Activated T-helper 17 cell treated with anti-CD3 and anti-CD28 coated beads, Interleukin-2, amount 50 U/mL, for 72 hours (primary cell): ENCODE results near the gene COPE. TPM values are rescaled to one million over a fixed set of nuclear protein-coding genes. Genes with fewer than 3 reads are reported as not detected.
A peak's percentile ranks its signal among the peaks of the same experiment; 100 is the strongest.
"Not testable (repeated sequence)": the region's sequence is repeated elsewhere in the genome, so short reads cannot be mapped to it uniquely, and the experiment has no call there.

ENCODE experiments used
- ATAC-seq: fragments of 150-1000 bp; cut with Tn5 transposase; replicated peaks from 2 replicates; pipeline ENCODE4 v1.10.0; 2021; ENCODE audit warnings: mild to moderate bottlenecking, moderate library complexity
- H3K27ac Mint-ChIP-seq: one replicate; pipeline ENCODE4 v1.8.0; 2022; ENCODE audit warnings: mixed read lengths
- H3K27me3 Mint-ChIP-seq: one replicate; pipeline ENCODE4 v1.8.0; 2022; ENCODE audit warnings: mixed read lengths
- H3K36me3 Mint-ChIP-seq: one replicate; pipeline ENCODE4 v1.8.0; 2022; ENCODE audit warnings: low read depth, mild to moderate bottlenecking, mixed read lengths
- H3K4me1 Mint-ChIP-seq: one replicate; pipeline ENCODE4 v1.8.0; 2022; ENCODE audit warnings: mixed read lengths
- H3K4me3 Mint-ChIP-seq: one replicate; pipeline ENCODE4 v1.8.0; 2022; ENCODE audit warnings: mild to moderate bottlenecking, mixed read lengths
- H3K9me3 Mint-ChIP-seq: one replicate; pipeline ENCODE4 v1.8.0; 2022; ENCODE audit warnings: mixed read lengths
- total RNA-seq, 2 donors: library from RNA; stranded (reverse); gene quantifications; one replicate each; pipeline ENCODE4 v1.2.3, GENCODE V29; 2022

Gene COPE
- 100 to 1,000 TPM; 166 to 171 TPM for total RNA-seq

DNA sequence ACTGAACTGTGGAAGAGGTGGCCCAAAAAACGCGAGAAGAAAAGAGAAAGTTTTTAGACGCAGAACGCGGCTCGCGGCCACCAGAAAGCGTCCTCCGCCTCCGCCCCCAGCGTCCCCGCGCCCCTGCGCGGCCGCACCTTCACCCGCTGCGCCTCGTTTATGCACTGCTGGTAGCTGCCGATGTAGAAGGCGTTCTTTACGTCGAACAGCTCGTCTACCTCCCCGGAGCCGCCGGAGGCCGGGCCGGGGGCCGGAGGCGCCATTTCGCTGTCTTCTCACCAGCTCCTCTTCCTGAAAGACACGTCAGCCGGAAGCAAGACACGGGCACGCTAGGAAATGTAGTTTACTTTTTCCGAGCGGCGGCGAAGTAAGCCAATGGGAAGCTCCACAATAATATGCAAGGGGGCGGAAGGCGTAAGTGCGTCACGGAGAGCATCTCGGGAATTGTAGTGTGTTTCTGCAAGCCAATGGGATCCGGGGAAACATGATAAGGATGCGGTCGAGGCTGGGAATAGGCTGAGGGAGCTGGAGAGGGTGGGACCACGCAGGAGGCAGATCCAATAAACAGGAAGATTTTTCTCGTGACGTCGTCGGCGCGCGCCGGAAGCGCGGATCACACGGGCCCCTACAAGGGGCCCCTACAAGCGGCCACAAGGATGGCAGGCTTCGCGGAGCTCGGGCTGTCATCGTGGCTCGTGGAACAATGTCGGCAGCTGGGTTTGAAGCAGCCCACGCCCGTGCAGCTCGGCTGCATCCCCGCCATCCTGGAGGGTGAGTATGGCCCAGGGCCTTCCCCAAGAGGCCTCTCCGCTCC lies at the start of gene COPE, which contains the start of gene DDX49:
TSS of gene COPE (minus strand) at position 302 of the 814 bp plus-strand sequence. CDS start at position 263, 39 bp downstream.
TSS of gene DDX49 (plus strand) at position 630 of the 814 bp plus-strand sequence. CDS start at position 657, 27 bp downstream.
- peak within 1 kb of the TSS; percentile 95 for H3K27ac Mint-ChIP-seq
- peak; percentile 98 for ATAC-seq
- H3K9me3 Mint-ChIP-seq: no peaks in the 10 kb centered on the region
- H3K36me3 Mint-ChIP-seq: peaks cover 89% of the 10 kb centered on the region
- no peaks in the 10 kb centered on the region for H3K4me1 Mint-ChIP-seq
- H3K27me3 Mint-ChIP-seq: no peaks in the 10 kb centered on the region
- peak within 1 kb of the TSS; percentile 90 for H3K4me3 Mint-ChIP-seq

GRCh38 chr19:18967358-18968146 lies 48.4 kb upstream of the COPE start:
- H3K27me3 Mint-ChIP-seq: peaks cover 3% of the 10 kb centered on the region
- H3K4me1 Mint-ChIP-seq: no peaks in the 10 kb centered on the region
- H3K9me3 Mint-ChIP-seq: no peaks in the 10 kb centered on the region
- no peak overlapping the region for H3K4me3 Mint-ChIP-seq
- no peak for ATAC-seq
- H3K27ac Mint-ChIP-seq: no peak overlapping the region
- no peaks in the 10 kb centered on the region for H3K36me3 Mint-ChIP-seq

GRCh38 chr19:18966307-18966706 lies 47.1 kb upstream of the COPE start:
- no peak overlapping the region for H3K27ac Mint-ChIP-seq
- ATAC-seq: no peak
- peaks cover 11% of the 10 kb centered on the region for H3K27me3 Mint-ChIP-seq
- no peak overlapping the region for H3K4me3 Mint-ChIP-seq
- no peaks in the 10 kb centered on the region for H3K9me3 Mint-ChIP-seq
- H3K36me3 Mint-ChIP-seq: no peaks in the 10 kb centered on the region
- peaks cover 10% of the 10 kb centered on the region for H3K4me1 Mint-ChIP-seq

- no peaks in the 10 kb centered on the region for H3K36me3 Mint-ChIP-seq
- peaks cover 11% of the 10 kb centered on the region for H3K4me1 Mint-ChIP-seq
- peaks cover 12% of the 10 kb centered on the region for H3K27me3 Mint-ChIP-seq
- no peaks in the 10 kb centered on the region for H3K9me3 Mint-ChIP-seq
- ATAC-seq: no peak
- H3K27ac Mint-ChIP-seq: no peak overlapping the region
- no peak overlapping the region for H3K4me3 Mint-ChIP-seq
Observed at GRCh38 chr19:18964121-18964520, 44.9 kb upstream of the COPE start.

DNA sequence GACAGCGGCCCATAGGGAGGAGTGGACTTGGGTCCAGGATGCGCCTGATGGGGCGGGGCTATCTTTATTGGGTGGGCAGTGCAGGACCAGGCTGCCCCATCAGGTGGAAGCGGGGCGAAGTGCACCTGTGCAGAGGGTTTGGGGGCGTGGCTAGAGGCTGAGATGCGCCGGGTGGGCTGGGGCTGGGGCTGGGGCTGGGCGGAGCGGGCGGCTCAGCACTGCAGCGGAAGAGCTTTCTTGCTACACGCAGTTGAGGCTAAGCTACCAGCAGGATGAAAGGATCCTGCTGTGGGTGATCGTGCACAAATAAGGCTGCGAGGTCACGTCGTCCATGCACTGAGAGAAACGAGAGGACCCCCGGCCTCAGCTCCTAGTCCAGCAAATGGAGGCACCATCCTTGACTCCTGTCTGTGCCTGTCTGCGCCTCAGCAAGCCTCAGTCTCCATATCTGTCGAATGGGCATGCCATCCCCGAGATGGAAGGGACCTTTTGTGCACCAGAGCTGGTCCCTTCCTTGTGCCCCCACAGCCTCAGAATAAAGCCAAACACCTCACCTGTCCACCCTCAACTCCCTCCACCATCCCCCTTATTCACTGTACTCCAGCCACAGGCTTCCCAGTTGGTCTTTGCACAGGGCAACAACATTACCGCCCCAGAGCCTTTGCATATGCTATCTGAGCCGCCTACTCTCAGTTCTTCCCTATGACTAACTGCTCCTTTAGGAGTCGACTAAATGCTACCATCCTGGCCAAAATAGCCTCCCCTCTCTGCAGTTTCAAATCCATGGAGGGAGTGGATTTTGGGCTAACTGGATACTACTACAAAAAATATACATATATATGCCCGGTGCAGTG lies 42.8 kb upstream of the COPE start:
- ATAC-seq: no peak

GRCh38 chr19:18960370-18960769 lies 41.2 kb upstream of the COPE start:
- no peaks in the 10 kb centered on the region for H3K9me3 Mint-ChIP-seq
- no peak overlapping the region for H3K4me3 Mint-ChIP-seq
- no peaks in the 10 kb centered on the region for H3K36me3 Mint-ChIP-seq
- no peak for ATAC-seq
- H3K27ac Mint-ChIP-seq: no peak overlapping the region
- H3K4me1 Mint-ChIP-seq: peaks cover 11% of the 10 kb centered on the region
- peaks cover 9% of the 10 kb centered on the region for H3K27me3 Mint-ChIP-seq

More for the DNA sequence above, 42.8 kb upstream of the COPE start:
- H3K27ac Mint-ChIP-seq: no peak overlapping the region
- peaks cover 9% of the 10 kb centered on the region for H3K27me3 Mint-ChIP-seq
- H3K36me3 Mint-ChIP-seq: no peaks in the 10 kb centered on the region
- H3K4me3 Mint-ChIP-seq: peak overlapping the region; percentile 4
- H3K4me1 Mint-ChIP-seq: peaks cover 11% of the 10 kb centered on the region
- no peaks in the 10 kb centered on the region for H3K9me3 Mint-ChIP-seq

GRCh38 chr19:18955042-18955441 lies 35.9 kb upstream of the COPE start:
- H3K9me3 Mint-ChIP-seq: no peaks in the 10 kb centered on the region
- H3K4me1 Mint-ChIP-seq: no peaks in the 10 kb centered on the region
- ATAC-seq: no peak
- no peak overlapping the region for H3K4me3 Mint-ChIP-seq
- no peak overlapping the region for H3K27ac Mint-ChIP-seq
- H3K27me3 Mint-ChIP-seq: no peaks in the 10 kb centered on the region
- H3K36me3 Mint-ChIP-seq: no peaks in the 10 kb centered on the region

DNA sequence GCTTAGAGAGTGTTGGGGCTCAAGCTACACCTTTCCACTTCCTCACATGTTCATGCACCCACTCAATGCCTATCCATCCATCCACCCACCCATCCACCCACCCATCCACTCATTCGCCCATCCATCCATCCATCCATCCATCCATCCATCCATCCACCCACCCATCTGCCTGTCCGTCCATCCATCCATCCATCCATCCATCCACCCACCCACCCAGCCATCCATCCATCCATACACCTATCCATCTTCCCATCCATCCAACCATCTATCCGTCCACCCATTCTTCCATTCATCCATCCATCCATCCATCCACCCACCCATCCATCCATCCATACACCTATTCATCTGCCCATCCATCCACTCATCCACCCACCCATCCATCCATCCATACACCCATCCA lies 34.9 kb upstream of the COPE start:
- H3K4me1 Mint-ChIP-seq: no peaks in the 10 kb centered on the region
- H3K9me3 Mint-ChIP-seq: no peaks in the 10 kb centered on the region
- no peaks in the 10 kb centered on the region for H3K27me3 Mint-ChIP-seq
- ATAC-seq: no peak
- H3K36me3 Mint-ChIP-seq: no peaks in the 10 kb centered on the region
- H3K27ac Mint-ChIP-seq: no peak overlapping the region
- no peak overlapping the region for H3K4me3 Mint-ChIP-seq

DNA sequence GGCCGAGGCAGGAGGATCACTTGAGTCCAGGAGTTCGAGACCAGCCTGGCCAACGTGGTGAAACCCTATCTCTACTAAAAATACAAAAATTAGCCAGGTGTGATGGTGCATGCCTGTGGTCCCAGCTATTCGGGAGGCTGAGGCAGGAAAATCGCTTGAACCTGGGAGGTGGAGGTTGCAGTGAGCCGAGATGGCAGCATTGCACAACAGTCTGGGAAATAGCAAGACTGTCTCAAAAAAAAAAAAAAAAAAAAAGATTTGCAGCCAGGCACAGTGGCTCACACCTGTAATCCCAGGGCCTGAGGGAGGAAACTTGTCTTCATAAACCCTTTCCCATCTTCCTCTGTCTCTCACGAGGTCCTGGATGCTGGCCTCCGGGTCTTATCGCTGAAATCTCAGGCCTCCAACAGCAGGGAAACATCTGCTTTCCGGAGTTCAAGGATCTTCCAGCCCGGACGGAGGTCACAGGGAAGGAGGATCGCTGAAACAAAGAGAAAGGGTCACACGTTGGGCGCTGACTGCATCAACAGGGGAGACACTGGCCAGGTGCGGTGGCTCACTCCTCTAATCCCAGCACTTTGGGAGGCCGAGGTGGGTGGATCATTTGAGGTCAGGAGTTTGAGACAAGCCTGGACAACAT lies 33.3 kb upstream of the COPE start:
- ATAC-seq, H3K4me1 Mint-ChIP-seq, H3K9me3 Mint-ChIP-seq, H3K4me3 Mint-ChIP-seq, H3K27me3 Mint-ChIP-seq, H3K27ac Mint-ChIP-seq, H3K36me3 Mint-ChIP-seq: not testable (repeated sequence)

DNA sequence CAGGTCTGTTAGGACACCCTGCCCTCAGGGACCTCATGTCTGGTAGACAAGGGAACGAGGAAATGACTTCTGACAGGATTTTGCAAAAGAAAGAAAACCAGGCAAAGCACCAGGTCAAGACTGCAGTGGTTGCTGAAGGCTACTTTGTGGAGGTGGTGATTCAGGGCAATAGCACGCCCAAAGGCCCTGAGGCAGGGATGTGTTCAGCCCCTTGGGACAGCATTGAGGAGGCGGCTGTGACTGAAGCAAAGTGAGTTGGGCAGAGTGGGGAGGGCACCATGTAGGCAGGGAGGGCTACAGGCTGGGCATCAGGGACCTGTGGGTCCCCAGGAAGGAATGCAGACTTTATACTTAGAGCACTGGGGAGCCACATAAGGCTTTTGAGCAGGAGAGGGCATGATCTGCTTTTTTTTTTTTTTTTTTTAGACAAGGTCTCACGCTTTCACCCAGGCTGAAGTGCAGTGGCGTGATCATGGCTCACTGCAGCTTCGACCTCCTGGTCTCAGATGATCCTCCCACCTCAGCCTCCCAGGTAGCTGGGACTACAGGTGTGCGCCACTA lies 32.6 kb upstream of the COPE start:
- Mint-ChIP-seq H3K27me3 (no peaks in the 10 kb centered on the region), H3K27ac (no peak overlapping the region), H3K36me3 (no peaks in the 10 kb centered on the region), H3K4me3 (no peak overlapping the region), H3K9me3 (no peaks in the 10 kb centered on the region), H3K4me1 (no peaks in the 10 kb centered on the region)
- no peak for ATAC-seq

- no peak for ATAC-seq
- Mint-ChIP-seq H3K9me3 (no peaks in the 10 kb centered on the region), H3K4me1 (no peaks in the 10 kb centered on the region), H3K27me3 (no peaks in the 10 kb centered on the region), H3K27ac (no peak overlapping the region), H3K36me3 (no peaks in the 10 kb centered on the region), H3K4me3 (no peak overlapping the region)
Observed at GRCh38 chr19:18949858-18950257, 30.7 kb upstream of the COPE start.

DNA sequence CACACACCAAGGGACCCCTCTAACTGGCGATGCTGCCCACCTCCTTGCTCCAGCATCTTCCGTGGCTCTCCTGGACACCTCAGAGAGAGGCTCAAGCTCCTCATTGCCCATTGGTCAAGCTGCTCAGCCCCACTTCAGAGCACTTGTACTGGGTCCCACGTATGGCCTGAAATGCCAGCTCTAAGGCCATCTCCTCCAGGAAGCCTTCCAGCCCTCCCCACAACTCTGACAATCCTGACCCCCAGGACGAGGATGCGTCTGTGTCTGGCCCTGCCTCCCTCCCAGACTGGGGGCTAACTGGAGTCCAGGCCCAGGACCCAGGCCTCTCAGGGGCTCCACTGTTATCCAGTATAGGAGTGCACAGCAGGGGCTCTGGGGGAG lies 29.8 kb upstream of the COPE start:
- ATAC-seq: no peak
- Mint-ChIP-seq H3K9me3 (no peaks in the 10 kb centered on the region), H3K4me1 (no peaks in the 10 kb centered on the region), H3K36me3 (no peaks in the 10 kb centered on the region), H3K4me3 (no peak overlapping the region), H3K27me3 (no peaks in the 10 kb centered on the region), H3K27ac (no peak overlapping the region)

DNA sequence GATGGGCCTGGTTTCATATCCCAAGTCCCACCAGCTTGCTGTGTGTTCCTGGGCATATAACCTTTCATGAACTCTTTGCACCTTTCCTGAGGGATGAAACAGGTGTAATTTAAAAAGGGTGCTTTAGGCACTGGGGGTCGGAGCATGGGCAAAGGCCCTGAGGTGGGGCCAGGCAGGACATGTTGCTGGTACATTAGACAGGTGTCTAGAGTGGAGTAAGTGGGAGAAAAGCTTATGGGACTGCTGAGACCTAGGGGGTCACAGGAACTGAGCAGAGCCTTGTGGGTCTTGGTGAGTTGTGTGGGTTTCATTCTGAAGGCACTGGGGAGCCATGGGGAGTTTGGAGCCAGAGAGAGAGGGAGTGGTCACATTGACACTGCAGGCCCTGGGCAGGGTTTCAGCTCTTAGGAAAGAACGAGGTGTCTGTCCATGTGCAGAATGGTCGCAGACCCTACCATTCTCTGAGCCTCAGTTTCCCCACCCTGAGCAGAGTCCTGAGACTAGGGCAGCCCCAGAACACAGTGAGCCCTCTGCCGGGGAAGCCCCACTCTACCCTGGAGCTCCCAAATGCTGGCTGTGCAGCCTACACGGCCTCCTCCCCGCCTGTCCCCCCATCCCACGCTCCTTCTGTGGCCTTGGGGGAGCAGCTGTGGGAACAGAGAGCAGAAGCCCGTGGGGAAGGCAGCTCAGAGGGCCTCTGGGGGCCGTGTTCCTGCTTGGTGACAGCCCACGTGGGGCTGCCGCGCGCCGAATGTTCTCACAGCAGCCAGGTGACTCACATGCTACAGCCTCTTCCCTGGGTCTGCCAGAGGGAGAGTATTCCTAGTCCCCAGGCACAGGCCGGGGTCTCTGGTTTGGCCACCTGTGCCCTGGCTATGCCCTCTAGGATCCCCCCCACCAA lies 29.1 kb upstream of the COPE start:
- no peaks in the 10 kb centered on the region for H3K9me3 Mint-ChIP-seq
- no peaks in the 10 kb centered on the region for H3K27me3 Mint-ChIP-seq
- ATAC-seq: no peak
- no peak overlapping the region for H3K27ac Mint-ChIP-seq
- H3K4me1 Mint-ChIP-seq: no peaks in the 10 kb centered on the region
- no peak overlapping the region for H3K4me3 Mint-ChIP-seq
- H3K36me3 Mint-ChIP-seq: no peaks in the 10 kb centered on the region
